HuH-7.5 (cell line): ENCODE data around the gene ERVFRD-1.
"Not testable (repeated sequence)": the region's sequence is repeated elsewhere in the genome, so short reads cannot be mapped to it uniquely, and the experiment has no call there.

ENCODE experiments used
- DNase-seq: peaks from one replicate; pipeline ENCODE4 v3.0.0; 2011; ENCODE audit warnings: low spot score

Gene ERVFRD-1

GRCh38 chr6:11087141-11087812 lies 24.2 kb downstream of the ERVFRD-1 start:
- DNase-seq = not testable (repeated sequence)

DNA sequence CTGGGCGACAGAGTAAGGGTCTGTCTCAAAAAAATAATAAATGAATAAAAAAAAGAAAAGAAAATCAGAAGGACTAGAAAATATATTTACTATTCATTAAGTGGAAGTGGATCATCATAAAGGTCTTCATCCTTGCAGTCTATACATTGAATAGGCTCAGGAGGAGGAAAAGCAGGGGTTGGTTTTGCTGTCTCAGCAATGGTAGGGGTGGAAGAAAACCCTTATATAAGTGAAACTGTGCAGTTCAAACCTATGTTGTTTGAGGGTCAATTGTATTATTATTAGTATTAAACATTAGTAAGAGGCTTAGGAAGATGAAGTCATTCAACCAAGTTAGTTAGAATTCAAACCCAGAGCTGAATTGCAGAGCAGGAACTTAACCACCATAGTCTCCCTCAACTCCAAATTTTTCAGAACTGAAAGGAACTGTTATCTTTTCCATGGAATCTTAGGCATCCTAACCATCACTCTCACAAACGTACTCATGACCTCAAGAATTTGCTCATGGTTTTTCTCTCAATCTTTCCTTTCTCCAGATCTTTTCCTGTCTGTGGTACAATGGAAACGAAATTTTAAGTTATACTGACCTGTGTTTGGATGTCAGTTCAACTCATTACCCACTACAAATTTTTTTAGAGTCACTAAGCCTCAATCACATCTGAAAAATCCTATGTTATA lies 25.6 kb downstream of the ERVFRD-1 start:
- no peak for DNase-seq

DNA sequence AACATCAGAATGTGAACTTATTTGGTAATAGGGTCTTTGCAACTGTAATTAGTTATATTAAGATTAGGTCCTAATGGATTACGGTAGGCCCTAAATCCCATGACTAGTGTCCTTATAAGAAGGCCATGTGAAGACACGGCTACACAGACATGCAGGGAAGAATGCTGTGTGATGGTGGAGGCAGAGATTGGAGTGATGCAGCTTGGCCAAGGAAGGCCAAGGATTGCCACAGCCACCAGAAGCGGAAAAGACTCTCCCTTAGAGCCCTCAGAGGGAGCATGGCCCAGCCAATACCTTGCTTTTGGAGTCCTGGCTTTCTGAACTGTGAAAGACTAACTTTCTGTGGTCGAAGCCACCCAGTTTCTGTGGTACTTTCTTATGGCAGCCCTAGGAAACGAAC lies 27.6 kb downstream of the ERVFRD-1 start:
- DNase-seq = no peak

GRCh38 chr6:11083491-11083890 lies 28.0 kb downstream of the ERVFRD-1 start:
- DNase-seq = no peak

GRCh38 chr6:11080296-11080695 lies 31.2 kb downstream of the ERVFRD-1 start:
- no peak for DNase-seq

- no peak for DNase-seq
Observed at GRCh38 chr6:11078266-11078665, 33.3 kb downstream of the ERVFRD-1 start.

DNA sequence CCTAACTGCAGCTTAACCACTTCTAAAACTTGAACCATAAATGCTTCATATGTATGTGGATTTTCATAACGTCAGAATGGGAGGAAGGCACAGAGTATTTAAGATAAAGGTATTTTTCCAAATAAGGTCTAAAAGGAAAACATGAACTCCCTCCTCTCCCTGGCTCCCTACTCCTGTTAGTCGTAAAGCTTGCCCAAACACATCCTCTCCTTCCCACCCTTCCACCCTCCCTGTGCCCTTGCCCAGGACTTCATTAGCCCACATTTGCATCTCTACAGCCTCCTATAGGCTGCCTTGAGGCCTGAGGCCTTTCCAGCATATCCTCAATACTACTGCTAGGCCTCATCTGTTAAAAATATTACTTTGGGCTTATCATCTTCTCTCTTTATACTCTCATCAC lies 35.0 kb downstream of the ERVFRD-1 start:
- no peak for DNase-seq

DNA sequence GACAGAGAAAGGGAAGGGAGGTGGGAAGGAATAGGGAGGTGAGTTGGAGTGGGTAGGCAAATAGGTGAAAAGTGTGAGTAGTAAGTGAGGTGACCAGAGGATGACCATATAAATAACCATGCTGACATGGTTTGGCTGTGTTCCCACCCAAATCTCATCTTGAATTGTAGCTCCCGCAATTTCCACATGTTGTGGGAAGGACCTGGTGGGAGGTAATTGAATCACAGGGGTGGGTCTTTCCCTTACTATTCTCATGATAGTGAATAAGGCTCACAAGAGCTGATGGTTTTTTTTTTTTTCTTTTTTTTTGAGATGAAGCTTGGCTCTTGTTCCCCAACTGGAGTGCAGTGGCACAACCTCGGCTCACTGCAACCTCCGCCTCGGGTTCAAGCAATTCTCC lies 39.4 kb downstream of the ERVFRD-1 start:
- DNase-seq = no peak

GRCh38 chr6:11069760-11070159 lies 41.8 kb downstream of the ERVFRD-1 start:
- no peak for DNase-seq

DNA sequence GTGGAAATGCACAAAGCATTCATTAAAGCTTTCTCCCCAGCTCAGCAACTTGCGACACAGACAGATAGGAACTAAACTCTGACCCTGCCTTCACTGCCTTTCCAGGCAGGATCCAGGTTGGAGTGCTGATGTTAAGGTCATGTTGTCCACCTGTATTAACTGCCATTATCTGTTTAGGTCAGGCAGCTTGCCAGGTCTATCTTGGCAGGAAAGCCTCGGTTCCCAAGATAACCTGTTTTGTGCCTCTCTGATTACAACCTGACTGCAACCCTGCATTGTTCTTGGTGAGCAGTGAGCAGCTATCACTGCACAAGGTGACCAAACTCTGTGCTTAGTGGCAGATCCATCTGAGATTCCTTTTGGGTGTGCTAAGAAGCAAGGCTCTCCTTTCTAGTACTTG lies 44.2 kb downstream of the ERVFRD-1 start:
- DNase-seq = no peak

DNA sequence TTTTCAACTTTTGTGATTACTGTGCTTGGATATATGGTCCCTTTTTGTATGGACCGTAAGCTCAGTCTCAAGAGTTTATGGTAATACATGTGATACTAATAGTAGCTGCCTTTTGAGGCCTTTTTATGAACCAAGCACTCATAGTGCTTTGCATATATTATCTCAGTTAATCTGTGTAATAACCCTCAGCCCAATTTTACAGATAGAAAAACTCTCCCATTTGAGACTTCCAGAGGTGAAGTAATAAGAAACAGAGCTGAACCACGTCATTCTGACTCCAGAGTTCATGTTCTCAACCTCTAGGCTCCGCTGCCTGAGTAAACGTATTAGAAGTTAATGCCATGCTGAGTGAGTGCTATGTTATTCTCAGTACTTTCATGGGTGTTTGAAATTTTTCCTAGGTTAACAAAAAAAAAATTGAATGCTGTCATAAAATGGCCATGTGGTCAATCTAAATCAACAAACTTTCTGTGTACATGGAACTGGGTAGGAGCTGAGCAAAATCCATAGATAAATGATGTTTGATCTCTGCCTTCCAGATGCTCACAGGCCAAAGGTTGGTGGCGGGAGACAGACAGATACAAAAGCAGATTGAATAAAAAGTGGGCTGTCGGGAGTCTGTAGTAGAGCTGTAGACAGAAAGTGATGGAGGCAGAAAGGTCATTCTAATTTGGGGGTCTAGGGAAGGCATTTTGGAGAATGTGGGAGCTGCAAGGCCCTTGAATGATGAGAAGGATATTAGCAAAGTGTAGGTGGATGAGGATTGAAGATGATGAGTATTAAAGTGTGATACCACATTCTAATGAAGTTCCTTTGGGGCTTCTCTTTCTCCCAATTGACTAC lies 44.8 kb downstream of the ERVFRD-1 start:
- DNase-seq = no peak

GRCh38 chr6:11065436-11066202 lies 45.9 kb downstream of the ERVFRD-1 start:
- no peak for DNase-seq

GRCh38 chr6:11064836-11065235 lies 46.7 kb downstream of the ERVFRD-1 start:
- no peak for DNase-seq

DNA sequence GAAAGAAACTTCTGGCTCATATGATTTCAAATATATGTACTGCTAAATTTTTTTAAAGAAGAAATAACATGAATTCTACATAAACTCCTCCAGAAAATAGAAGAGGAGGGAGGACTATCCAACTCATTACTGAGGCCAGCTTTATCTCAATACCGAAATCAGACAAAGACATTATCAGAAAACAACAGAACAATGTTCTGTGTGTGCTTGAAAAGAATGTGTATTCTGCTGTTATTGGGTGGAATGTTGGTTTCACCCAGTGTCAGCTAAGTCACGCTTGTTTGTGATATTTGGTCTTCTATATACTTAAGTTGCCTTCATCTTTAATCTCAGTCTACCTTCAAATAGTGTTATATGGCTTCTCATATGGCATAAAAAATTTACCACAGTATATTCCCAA lies 48.8 kb downstream of the ERVFRD-1 start:
- no peak for DNase-seq

DNA sequence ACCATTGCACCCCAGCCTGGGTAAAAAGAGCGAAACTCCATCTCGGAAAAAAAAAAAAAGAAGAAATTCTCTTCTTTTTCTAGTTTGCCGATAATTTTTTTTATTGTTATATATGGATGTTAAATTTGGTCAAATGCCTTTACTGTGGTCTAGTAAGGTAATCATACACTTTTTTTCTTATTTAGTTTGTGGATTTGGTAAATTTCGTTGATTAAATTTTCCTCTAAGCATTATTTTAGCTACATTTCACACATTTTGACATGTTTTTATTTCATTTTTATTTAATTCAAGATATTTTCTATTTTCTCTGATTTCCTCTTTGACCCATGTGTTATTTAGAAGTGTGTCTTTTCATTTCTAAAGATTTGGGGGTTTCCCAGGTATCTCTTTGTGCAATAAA lies 49.4 kb downstream of the ERVFRD-1 start:
- no peak for DNase-seq

DNA sequence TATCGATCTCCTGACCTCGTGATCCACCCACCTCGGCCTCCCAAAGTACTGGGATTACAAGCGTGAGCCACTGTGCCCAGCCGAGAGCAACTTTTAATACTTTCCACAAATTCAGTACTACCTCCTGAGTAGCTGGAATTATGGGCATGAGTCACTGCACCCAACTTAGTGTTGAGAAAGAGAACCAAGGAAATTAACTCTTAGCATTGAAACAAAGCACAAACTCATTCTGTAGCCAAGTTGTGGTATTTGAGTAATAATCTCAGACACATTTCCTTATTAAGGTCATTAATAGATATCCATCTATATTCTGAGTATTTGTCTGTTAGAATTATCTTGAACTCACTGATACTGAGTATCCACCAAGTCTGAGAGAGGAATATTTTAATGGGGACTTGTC lies 53.1 kb downstream of the ERVFRD-1 start:
- DNase-seq = no peak

GRCh38 chr6:11056871-11057270 lies 54.7 kb downstream of the ERVFRD-1 start:
- DNase-seq = no peak

GRCh38 chr6:11055127-11055627 lies 56.3 kb downstream of the ERVFRD-1 start:
- DNase-seq = no peak

- DNase-seq = no peak
Observed at GRCh38 chr6:11054722-11055121, 56.8 kb downstream of the ERVFRD-1 start.

- DNase-seq = no peak
Observed at GRCh38 chr6:11053307-11053706, 58.2 kb downstream of the ERVFRD-1 start.
